Right kidney (tissue), 1 donor: ENCODE measurements around the gene R3HCC1L.
A peak's percentile ranks its signal among the peaks of the same experiment; 100 is the strongest.
"Not testable (repeated sequence)": the region's sequence is repeated elsewhere in the genome, so short reads cannot be mapped to it uniquely, and the experiment has no call there.

Experiments
- DNase-seq: peaks from one replicate; pipeline ENCODE4 v3.0.0-alpha.2; 2016

Gene R3HCC1L

DNA sequence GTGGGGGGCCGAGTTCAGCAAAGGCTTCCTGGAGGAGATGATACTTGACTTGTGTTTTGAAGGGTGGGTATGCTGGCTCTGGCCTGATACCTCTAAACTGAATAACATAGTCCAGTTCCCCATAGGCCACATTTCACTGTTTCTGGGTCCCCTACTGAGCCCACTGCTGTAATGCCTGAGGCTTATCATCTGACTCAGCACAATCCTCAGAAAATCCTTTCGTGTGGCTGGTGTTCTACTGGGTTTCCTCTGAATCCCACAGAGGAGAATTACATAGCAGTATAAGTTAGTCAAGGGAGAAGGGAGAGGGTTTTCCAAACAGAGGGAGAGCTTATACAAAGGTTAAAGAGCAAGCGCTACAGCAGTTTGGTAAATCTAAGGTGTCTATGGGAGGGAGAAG lies 2.8 kb upstream of the R3HCC1L start:
- no peak for DNase-seq

DNA sequence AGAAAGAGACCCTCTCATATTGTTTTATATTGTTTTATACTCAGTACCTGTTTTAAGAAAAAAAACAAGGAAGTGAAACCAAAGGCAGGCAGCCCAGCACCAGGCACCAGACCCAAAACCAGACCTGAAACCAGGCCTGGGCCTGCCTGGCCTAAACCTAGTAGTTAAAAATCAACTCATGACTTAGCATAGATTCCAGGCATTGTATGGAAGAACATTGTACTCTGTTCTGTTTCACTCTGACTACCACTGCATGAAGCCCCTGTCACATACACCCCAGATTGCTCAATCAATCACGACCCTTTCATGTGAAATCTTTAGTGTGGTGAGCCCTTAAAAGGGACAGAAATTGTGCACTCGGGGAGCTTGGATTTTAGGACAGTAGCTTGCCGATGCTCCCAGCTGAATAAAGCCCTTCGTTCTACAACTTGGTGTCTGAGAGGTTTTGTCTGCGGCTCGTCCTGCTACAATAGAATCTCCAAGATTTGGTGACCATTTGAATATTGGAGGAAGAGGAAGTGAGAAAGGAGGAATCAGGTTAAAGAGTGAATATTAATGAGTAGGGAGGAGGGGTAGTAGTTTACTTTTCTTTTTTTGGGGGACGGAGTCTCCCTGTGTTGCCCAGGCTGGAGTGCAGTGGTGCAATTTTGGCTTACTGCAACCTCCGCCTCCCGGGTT lies 1.2 kb upstream of the R3HCC1L start:
- DNase-seq = not testable (repeated sequence)

DNA sequence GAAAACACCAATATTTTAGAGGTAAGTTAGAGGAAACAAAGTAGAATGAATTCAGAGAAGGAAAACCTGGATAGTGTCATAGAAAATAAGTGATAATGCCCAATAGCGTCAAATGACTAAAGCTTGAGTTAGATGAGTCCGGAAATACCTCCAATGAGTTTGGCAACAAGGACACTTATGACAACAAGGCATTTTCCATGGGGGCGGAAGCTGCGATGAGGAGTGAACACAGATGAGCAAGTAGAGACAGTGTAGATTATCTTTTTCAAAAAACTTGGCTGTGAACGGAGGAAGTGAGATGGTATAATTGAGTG lies 383 bp upstream of the R3HCC1L start:
- no peak for DNase-seq

DNA sequence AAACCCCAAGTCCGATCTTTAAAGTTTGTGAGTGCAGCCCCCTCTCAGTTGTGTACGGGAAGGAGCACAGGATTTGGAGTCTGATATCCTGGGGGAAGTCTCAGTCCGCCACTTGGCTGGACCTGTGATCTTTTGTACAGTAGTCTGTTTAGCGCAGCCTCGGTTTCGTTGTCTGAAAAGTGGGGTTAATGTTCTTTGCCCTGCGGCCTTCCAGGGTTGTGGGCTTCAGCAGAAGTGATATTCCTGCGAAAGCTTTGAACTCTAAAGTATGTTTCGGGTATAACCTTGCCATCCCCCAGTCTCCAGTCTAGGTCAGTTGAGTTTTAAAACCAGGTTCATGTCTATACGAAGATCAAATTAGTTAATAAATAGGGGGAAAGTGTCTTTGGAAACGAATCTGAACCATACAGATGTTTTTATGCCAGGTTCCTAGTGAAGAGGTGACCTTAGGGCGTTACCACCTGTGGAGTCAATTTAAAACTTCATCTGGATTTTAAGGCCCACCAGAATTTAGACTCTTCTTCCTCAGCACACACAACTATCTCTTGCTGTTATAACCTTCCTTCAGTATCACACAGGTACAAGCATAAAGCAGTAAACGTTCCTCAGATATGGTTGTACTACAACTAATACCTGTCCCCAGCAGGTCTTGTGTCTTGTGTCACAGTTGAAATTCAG lies 904 bp downstream of the R3HCC1L start:
- no peak for DNase-seq

DNA sequence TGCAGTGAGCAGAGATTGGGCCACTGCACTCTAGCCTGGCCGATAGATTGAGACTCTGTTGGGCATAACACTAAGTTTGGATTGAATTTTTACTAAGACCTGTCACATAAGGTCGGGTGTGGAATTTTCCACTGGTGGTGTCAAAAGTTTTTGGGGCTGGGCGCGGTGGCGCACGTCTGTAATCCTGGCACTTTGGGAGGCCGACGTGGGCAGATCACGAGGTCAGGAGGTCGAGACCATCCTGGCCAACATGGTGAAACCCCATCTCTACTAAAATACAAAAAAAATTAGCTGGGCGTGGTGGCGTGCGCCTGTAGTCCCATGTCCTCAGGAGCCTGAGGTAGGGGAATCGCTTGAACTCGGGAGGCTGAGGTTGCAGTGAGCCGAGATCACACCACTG lies 2.3 kb downstream of the R3HCC1L start:
- not testable (repeated sequence) for DNase-seq

DNA sequence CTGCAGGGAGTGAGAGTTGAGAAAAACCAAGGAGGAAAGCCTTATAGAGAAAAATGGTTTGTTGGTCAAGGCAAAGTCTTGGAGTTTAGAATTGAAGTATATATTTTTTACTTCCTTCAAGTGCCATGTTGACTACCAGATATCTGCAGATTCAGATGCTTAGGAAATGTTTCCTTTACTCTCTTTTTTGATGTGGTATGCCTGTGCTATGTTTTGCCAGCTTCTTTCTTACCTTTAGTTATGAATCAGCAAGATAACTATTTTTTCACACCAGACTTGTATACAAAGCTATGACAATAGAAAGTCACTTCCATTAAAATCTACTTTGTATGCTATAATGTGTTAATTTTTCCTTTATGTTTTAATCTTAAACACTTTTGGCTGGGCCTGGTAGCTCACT lies 3.6 kb downstream of the R3HCC1L start:
- no peak for DNase-seq

DNA sequence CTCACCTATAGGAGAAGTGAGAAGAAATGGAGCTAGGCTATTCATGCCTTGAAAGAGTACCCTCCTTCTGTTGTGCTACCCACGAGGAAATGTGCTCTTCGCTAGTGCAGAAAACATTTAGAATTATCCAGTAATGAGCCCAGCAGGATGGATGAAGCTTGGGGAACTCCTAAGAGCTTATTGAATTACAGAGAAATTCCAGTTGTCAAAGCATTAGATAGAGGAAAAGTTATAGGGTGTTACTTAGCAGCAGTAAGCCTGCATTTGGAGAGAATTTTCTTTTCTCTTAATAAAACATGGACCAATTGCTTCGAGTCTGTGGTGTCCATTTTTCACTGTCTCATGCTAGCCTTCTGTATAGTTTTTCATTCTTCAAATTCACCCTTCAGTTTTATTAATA lies 5.0 kb downstream of the R3HCC1L start:
- DNase-seq = no peak

DNA sequence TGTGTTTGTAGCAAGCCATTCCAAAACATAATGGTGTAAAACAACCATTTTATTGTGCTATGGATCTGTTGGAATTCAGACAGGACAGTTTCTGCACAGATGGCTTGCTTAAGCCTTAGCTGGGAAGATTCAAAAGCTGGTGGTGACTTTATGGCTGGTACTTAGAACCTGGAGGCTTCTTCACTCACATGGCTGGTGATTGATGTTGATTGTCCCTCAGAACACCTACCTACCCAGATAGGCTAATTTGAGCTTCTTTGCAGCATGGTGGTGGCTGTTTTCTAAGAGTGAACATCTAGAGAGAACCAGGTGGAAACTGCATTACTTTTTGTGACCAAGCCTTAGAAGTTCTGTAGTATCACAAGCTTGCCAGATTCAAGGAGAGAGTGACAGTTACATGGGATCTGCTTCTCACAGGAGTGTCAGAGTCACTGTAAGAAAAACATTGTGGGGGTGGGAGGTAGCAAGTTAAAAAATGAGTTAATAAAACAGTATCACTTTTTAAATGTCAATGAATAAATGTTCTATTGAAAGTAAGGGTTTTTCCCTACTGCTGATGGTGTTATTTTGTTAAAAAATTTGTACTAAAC lies 7.1 kb downstream of the R3HCC1L start:
- no peak for DNase-seq

DNA sequence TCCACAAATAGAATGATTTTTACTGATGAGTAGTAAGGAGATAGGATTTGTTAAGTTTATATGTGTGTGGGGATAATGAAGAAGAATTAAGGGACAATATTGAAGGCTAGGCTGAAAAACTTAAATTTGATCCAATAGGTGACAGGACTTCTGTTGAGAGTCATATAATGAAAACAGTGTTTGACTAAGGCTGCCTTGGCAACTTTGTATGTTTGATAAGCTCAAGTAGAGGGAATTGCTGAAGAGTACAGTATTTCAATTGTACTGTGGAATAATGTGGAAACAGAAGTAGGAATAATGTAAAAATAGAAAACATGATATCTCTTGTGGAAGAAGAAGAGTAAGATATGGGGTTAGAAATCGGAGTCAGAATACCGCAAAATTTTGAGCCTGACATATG lies 10.5 kb downstream of the R3HCC1L start:
- no peak for DNase-seq

DNA sequence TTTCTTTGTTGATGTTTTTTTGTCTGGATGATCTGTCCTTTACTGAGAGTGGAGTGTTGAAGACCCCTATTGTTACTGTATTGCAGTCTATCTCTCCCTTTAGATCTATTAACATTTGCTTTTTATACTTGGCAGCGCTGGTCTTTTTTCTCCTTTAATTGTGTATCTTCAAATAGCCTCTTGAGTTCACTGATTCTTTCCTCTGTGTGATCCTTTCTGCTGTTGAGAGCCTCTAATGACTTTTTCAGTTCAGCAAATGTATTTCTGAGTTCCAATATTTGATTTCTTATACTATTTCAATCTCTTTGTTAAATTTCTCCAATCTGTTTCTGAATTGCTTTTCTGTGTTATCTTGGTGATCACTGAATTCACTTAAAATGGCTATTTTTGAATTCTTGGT lies 15.4 kb downstream of the R3HCC1L start:
- DNase-seq = no peak

DNA sequence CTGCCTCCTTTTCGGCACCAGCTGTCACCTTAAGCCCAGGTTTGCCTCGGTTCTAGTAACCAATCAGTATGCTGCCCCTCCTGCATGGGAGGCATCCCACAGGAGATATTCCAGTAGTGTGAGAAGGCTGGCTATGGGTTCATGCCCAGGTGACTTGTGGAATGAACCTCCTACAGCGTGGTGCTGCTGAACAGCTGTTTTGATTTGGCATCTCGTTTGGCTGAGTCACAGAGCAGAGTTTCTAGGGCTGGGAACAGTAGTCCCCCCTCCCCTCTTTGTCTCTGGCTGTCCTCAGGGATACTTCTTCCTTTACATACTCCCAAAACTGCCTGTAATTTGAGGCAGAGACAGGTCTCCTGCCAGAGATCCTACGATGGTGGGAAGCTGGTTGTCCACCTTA lies 16.1 kb downstream of the R3HCC1L start:
- no peak for DNase-seq

DNA sequence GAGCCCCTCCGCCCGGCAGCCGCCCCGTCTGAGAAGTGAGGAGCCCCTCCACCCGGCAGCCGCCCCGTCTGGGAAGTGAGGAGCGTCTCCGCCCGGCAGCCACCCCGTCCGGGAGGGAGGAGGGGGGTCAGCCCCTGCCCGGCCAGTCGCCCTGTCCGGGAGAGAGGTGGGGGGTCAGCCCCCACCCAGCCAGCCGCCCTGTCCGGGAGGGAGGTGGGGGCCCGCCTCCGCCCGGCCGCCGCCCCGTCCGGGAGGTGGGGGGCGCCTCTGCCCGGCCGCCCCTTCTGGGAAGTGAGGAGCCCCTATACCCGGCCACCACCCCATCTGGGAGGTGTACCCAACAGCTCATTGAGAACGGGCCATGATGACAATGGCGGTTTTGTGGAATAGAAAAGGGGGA lies 18.3 kb downstream of the R3HCC1L start:
- DNase-seq = not testable (repeated sequence)

DNA sequence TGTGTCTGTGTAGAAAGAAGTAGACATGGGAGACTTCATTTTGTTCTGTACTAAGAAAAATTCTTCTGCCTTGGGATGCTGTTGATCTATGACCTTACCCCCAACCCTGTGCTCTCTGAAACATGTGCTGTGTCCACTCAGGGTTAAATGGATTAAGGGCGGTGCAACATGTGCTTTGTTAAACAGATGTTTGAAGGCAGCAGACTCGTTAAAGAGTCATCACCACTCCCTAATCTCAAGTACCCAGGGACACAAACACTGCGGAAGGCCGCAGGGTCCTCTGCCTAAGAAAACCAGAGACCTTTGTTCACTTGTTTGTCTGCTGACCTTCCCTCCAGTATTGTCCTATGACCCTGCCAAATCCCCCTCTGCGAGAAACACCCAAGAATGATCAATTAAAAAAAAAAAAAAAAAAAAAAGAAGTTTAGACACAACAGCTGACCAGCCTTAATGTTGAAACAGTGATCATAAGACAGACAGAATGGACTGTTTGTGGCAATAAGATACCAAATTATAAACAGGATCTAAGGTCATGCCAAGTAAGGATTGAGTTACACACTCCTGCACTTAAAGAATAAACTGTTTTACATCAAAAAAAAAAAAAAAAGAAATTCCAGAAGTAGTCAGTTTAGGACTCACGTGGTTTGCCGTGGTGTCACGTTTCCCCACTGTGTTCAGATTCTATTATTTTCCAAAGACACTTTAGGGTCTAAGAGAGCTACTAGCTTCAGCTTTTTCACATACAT lies 18.9 kb downstream of the R3HCC1L start:
- DNase-seq = not testable (repeated sequence)

DNA sequence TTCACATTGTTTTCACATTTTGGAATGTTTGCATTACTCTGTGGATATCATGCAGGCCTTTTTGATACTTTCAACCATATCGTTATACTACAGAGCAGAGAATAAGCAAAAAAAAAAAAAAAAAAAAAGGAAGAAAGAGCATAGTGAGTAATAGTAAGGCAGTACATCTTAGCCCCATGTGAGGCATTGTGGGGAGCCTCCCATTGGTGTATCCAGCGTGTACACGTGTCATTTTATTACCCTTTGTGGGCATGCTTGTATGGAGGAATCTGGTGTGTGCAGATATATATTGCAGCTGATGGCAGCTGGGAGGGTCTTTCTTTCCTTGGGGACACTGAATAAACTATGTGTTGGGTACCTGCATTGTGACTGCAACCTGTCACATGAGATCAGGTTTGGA lies 19.6 kb downstream of the R3HCC1L start:
- DNase-seq = no peak

DNA sequence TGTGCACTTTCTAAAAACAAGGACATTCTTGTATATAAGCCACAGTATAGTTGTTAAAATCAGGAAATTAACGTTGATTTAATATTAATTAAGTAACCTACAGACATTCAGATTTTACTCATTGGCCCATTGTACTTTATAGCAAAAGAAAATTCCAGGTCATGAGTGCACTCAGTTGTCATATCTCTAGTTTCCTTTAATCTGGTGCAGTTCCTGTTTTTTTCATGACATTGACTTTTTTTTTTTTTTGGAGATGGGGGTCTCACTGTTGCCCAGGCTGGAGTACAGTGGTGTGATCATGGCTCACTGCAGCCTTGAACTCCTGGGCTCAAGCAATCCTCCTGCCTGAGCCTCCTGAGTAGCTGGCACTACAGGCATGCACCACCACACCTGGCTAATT lies 24.1 kb downstream of the R3HCC1L start:
- no peak for DNase-seq

DNA sequence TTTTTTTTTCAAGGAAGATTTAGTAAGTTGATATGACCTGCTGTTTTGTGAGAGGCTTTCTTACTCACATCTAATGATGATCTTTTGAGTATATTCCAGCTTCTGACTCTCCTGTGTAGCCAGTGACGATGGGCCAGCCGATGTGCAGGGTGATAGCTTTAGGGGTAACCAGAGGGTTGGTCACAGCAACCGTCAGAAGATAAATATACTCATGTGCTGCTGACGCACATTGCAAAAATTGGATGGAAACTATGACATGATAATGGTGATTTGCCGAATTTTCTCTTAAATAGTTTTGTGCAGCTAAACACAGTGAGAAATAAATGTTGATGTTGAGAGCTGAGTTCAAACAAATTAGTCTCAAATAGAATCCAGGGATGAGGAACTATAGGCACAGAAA lies 29.5 kb downstream of the R3HCC1L start:
- DNase-seq = no peak

DNA sequence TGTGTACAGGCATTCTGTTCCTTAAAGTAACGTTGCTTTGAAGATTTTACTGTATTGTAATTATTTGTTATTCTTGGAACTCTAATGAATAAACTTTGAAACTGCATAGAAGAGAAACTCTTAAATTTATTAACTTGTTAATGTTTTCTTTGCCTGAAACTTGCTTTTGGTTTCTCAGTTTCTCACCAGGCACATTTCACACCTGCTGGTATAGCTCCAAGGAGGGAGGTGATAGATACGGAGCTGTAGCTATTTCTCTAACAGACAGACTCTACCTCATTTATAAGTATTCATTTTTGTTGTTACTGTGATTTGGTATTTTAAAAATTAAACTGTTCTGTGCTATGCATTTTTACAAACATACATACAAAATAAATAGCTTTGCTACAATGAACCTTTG lies 32.7 kb downstream of the R3HCC1L start:
- no peak for DNase-seq

DNA sequence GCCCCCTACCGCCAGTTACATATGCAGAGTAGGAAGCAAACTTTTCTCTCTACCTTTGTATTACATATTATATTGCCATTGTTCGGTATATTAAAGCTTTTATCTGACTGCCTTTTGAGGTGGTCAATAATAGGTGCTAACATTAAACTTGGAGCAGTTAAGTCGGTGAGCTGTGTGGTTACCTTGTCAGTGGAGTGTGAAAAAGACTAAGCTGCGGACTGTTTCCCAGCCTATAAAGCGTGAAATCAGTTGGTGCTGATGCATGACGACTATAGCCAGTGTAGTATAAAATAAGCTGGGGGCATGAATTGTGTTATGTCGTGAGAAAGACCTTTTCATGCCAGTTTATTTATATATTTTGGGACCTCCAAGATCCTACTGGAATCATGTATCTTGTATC lies 33.7 kb downstream of the R3HCC1L start:
- peak; percentile 9 for DNase-seq

DNA sequence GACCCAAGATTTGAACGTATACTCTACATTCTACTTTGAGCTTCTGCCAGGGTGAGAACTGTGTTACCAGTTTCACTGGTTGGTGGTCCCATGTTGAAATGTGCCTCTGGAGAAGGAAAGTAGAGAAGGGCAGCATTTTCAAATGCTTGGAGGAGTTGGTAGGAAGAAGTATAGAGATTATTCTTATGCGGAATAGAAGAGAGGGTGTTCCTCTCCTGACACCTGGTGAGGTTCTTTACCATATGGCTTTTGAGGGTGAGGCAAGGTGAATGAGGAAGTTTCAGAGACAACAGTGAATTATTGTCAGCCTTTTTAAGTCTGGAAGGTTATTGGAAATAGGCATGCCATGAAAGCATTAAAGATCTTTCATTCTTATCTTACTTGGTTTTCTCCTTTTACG lies 34.3 kb downstream of the R3HCC1L start:
- no peak for DNase-seq

DNA sequence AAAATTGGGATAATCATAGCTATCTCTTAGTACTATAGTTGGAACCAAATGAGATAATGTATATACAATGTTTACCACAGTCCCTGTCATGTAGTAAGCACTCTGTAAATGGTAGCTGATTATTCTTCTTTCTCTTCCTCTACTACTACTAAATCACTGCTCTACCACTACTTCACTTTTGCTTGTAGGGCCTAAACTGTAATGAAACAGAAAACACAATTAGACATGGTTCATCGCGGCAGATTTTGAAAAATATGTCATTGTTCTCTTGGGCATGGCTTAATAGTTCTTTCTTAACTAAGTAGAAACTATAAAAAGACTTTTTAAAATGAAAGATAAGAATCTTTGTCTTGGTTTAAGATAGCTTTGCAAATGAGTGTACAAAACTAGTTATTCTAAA lies 34.9 kb downstream of the R3HCC1L start:
- DNase-seq = no peak

DNA sequence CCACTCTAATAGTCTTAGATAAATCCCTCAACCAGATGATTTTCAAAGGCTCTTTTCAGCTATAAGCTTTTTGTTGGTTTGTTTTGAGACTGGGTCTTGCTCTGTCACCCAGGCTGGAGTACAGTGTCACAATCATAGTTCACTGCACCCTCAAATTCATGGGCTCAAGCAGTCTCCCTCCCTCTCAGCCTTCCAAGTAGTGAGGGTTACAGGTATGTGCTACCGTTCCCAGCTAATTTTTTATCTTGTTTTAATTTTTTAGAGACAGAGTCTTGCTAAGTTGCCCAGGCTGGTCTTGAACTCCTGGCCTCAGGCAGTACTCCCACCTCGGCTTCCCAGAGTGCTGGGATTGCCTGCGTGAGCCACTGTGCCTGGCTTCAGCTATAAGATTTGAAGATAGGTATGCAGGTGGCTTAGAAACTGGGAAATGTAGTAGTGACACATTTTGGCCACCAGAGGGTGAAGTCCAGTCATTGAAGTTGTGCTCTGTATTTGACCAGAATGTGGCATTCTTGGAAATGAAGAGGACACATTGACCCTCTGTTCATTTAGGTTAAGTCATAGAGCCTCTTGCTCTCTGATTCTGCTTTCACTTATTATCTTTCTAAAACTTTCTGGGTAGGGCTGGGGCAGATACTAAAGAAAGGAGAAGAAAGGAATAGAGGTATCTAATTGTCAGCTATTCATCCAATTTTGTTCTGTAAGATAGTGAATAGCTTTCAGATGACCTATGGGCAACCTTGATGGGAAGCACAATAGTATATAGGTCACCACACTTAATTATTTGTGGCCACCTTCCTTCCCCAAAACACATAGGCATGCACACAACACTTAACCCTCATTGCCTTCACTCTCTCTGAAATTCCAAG lies 36.0 kb downstream of the R3HCC1L start:
- peak; percentile 23 for DNase-seq

DNA sequence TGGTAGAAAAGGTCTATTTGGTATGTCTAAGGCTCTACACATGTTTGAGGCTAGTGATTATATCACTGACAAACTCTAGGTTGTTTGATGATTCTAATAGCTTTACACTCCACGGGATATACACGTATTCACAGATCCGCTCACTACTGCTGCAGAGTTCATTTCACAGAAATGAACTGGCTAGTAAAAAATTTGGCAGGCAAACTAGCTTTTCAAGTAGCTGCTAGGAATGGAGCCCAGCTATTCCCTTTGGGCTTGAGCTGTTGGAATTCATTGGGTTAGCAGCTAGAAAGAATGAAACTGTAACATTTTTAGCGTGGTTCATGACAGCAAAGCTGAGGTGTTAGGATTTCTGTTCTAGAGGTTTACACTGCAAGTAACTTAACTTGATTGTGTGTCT lies 37.6 kb downstream of the R3HCC1L start:
- DNase-seq = no peak

DNA sequence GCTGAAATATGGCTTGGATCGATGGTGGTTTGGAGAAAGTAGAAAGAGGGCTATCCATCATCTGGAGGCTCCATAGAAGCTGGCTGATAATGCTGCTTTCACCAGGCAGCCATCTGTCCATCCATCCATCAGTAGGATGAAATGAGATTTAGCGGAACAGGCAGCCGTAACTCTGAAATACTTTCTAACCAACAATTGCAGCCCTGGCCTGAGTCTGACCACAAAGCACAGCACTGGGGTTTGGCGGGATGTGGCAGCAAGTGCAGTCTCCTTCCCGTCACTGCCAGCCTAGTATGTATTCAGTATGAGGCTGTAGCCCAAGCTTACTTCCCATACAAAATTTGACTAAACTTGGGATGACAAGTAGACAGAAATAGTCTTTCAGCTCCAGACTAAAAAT lies 38.0 kb downstream of the R3HCC1L start:
- no peak for DNase-seq
